HUDEP-2 (cell line): ENCODE data around the gene OXLD1.

ENCODE experiments used
- DNase-seq, 76 experiments: peaks; one replicate each; lab custom pipeline; 2025; ENCODE audit not compliant: unreplicated experiment in 76 of 76; lab: John Stamatoyannopoulos, UW

The OXLD1 gene

GRCh38 chr17:81702934-81703746 lies 36.7 kb upstream of the OXLD1 start, which contains the start of gene MRPL12:
Gene MRPL12 (plus strand): TSS chr17:81703367. CDS start chr17:81703502, 135 bp downstream.
- DNase-seq: peak in 74 of 76 experiments; percentile 35 to 93 (median 82)

- DNase-seq: peak in 47 of 76 experiments; percentile 7 to 67 (median 36)
These were observed 35.1 kb upstream of the OXLD1 start for GRCh38 chr17:81701288-81702071.

GRCh38 chr17:81700353-81701287 lies 34.2 kb upstream of the OXLD1 start:
- DNase-seq: no peak

- DNase-seq: no peak
These were observed 31.0 kb upstream of the OXLD1 start for GRCh38 chr17:81697261-81698044.

- no peak for DNase-seq
These were observed 30.0 kb upstream of the OXLD1 start for GRCh38 chr17:81696218-81696941.

- DNase-seq: no peak
These were observed 29.4 kb upstream of the OXLD1 start for GRCh38 chr17:81695801-81696200.

- no peak for DNase-seq
These were observed 28.8 kb upstream of the OXLD1 start for GRCh38 chr17:81695211-81695610.

- no peak for DNase-seq
These were observed 28.4 kb upstream of the OXLD1 start for GRCh38 chr17:81694810-81695209.

- no peak for DNase-seq
These were observed 27.3 kb upstream of the OXLD1 start for GRCh38 chr17:81693509-81694210.

- no peak for DNase-seq
These were observed 25.2 kb upstream of the OXLD1 start for GRCh38 chr17:81691608-81692007.

GRCh38 chr17:81691196-81691595 lies 24.8 kb upstream of the OXLD1 start:
- DNase-seq: no peak

- DNase-seq: no peak
These were observed 24.1 kb upstream of the OXLD1 start for GRCh38 chr17:81690549-81690948.

GRCh38 chr17:81690066-81690465 lies 23.7 kb upstream of the OXLD1 start:
- DNase-seq: no peak

- no peak for DNase-seq
These were observed 22.2 kb upstream of the OXLD1 start for GRCh38 chr17:81688616-81689015.

GRCh38 chr17:81687770-81688541 lies 21.6 kb upstream of the OXLD1 start:
- DNase-seq: no peak

- no peak for DNase-seq
These were observed 20.2 kb upstream of the OXLD1 start for GRCh38 chr17:81686614-81687013.

- DNase-seq: peak in 7 of 76 experiments; percentile 8 to 30 (median 18)
These were observed 18.7 kb upstream of the OXLD1 start for GRCh38 chr17:81685108-81685507.

- peak in 10 of 76 experiments; percentile 10 to 37 (median 25) for DNase-seq
These were observed 18.1 kb upstream of the OXLD1 start for GRCh38 chr17:81684442-81684911.
